Left hindlimb (tissue), 1 donor: Measurements from ENCODE around the gene KRT4.

Experiments
- DNase-seq: peaks from one replicate; pipeline ENCODE4 v3.0.0-alpha.2; 2018

Gene KRT4

DNA sequence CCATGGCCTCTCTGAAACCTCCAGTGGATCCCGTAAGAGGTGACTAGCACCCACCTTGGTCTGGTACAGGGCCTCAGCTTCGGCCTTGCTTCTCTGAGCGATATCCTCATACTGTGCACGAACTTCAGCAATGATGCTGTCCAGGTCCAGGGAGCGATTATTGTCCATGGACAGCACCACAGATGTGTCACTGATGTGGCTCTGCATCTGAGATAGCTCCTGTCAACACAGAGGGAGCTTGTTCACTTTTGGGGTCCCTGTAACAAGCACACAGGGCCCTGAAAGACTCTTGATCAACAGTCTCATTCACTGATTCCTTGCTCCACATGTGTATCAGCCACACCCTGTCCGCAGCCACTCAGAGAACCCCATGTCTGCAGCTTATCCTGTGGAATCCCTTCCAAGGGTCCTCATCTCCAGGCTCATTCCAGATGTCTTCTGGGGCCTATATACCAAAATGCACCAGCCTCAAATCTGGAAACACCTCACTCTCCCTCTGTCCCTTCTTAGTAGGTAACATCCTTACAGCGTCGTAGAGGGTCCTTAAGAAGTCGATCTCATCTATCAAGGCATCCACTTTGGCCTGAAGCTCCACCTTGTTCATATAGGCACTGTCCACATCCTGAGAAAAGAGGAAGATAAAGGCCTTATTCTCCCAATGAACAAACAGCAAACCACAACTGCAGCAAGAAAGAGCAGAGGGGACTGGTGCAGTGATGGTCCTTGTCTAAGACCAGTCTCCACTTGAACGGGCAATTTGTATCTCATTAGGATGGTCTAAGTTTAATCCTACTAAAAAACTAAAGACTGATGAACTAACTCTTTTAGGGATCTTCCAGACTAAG is 21.5 kb downstream of the KRT4 start:
- DNase-seq, result no peak

DNA sequence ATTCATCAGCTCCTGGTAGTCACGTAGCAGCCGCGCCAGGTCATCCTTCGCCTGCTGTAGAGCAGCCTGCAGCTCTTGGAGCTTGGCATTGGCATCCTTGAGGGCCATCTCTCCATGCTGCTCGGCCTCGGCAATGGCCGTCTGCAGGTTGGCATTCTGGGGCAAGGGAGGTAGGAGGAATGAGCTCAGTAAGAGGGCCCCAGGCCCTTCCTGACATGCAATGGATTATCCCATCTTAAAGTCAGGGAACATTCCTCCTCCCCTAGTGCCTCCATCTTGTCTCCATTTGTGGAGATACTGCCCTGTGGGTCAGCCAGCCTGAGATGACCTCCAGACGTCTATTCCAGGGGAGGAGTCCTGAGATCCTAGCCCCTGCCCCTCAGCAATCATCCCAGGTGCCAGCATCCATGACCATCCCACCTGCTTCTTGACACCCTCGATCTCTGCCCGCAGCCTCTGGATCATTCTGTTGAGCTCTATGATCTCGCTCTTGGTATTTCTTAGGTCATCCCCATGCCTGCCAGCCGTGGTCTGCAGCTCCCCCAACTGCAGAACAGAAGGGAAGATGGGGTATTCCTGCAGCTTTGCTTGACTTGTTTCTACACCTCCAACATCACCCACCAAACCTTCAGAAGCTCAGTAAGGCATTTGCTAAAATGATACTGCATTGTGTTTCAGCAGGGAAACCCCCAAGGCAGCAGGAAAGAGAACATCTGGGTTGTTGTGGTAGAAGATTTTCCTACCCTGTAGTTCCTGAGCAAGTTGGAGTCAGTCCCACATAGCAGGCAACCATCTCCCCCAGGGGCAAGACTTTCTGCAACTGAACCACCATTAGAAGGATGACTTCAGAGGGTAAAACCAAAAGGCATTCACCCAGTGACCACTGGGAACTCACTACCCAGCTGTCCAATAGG is 22.4 kb downstream of the KRT4 start:
- no peak for DNase-seq

DNA sequence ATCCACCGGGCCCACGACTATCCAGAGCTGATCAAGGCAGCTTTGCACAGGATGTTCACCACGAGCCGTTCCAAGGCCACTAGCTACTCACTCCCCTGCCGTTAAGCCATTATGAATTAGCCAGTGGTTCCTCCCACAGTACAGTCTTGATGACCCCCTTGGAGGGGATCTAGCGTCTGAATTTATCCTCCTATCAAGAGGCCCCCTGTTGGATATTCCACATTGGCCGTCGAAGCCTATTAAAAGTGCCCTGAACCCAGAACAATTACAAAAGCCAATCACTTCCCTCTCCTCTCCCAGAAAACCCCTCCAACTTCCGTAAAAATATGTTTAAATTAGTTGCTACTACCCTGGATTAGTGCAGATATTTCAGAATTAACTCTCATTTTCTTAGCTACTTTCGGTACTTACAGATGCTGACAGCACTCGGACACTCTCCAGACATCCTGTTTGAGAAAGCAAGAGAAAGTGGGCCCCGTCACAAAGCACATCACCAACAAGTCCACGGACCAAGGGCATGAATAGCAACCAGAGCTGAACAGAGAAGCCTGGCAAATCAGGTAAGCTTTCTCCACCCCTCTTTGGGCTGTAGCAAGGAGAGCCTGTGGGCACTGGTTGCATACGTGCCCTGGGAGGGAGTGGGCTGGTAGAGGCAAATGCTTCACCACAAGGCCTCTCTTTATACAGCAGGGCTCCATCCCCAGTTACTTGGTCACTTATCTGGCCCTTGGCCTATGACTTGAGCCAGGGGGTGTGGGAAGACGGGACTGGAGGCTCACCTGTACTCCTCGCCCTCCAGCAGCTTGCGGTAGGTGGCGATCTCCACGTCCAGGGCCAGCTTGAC is 23.3 kb downstream of the KRT4 start:
- DNase-seq, result no peak

DNA sequence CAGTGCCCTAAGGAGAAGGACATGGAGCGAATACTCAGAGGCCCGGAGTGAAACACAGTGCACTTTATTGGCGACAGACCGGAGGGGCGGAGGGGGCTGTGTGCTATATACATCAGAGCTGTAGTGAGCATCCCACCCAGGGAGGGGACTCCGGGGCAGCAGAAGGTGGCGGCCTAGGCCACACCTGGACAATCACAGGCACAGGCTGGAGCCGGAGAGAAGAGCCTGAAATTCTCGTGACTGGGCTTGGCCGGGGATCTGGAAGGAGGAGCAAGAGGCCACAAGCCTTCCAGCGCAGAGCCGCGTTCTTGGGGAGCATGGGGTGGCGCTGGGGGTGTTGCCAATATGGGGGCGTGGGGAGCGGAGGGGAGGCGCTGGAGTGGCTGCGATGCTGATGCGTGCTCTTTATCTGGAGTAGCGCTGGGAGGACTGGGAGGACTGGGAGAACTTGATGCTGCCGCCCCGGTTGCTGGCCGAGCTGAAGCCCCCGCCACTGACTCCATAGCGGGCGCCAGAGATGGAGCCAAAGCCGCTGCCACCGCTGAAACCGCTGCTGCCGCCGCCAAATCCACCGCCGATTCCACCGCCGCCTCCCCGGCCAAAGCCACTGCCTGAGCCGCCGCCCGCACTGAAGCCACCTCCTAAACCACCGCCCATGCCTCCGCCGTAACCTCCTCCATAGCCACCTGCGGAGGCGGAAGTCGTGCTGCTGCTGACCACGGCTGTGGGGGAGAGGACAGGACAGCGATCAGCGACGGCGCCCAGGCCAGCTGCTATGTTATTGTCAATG is 24.1 kb downstream of the KRT4 start:
- DNase-seq, result no peak

DNA sequence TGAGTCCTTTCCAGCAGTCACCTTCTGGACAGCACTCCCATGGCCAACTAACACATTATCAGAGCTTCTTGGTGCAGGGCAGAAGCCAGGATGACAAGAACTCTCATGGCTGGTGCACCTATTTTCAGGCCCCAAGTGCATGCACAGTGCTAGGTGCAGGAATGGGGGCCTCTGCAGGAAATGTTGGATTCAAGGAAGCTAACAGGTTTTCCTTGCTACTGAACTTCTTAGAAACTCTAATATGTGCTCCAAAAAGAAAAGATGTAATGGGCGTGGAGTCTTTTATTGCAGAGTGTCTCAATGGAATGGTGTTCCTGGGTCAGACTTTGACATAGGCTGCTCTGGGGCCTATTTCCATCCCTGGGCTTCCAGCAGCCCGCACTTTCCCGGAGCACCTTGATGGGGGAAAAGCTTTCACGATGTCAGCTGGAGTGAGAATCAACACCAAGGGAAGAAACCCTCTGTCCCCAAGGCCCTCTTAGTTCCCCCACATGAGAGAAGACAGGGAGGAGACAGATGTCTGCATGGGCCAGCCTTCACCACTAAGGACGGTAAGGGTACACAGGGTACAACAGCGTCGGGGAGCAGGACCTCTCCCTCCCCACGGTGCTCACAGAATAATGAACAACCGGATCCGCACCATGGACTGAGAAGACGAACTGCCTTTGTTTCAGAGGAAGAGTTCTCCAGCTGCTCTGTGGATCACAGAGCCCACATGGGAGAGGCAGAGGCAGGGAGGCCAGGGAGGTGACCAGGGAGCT is 24.9 kb downstream of the KRT4 start:
- DNase-seq, result no peak

DNA sequence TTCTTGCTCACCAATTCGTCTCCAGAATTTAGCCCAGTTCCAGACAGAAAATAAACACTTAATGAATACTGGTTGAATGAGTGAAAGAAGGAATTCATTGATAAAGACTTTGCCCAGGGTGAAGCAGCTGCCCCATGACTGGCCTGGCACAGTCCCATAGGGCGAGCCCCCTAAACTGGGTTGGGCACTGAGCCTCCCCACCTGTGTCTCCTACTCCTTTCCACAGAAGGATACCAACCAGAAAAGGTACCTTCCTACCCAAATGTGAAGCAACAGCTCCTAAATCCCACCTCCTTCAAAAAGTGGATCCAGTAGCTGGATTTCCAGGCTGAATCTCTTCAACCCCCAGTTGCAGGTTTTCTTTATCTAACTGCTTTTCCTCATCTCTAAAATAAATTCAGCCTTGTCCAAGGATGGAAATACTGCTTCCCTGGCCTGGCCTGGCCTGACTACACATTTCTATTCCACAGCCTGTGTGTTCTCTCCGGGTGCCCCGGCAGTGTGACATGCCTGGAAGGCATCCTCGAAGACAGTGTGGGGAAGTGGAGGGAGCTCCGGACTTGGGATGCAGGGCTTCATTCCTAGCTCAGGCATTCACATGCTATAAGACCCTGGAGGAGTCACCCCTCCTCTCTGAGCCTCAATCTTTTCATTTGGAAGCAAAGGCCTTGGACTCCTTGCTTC is 25.6 kb downstream of the KRT4 start:
- no peak for DNase-seq

DNA sequence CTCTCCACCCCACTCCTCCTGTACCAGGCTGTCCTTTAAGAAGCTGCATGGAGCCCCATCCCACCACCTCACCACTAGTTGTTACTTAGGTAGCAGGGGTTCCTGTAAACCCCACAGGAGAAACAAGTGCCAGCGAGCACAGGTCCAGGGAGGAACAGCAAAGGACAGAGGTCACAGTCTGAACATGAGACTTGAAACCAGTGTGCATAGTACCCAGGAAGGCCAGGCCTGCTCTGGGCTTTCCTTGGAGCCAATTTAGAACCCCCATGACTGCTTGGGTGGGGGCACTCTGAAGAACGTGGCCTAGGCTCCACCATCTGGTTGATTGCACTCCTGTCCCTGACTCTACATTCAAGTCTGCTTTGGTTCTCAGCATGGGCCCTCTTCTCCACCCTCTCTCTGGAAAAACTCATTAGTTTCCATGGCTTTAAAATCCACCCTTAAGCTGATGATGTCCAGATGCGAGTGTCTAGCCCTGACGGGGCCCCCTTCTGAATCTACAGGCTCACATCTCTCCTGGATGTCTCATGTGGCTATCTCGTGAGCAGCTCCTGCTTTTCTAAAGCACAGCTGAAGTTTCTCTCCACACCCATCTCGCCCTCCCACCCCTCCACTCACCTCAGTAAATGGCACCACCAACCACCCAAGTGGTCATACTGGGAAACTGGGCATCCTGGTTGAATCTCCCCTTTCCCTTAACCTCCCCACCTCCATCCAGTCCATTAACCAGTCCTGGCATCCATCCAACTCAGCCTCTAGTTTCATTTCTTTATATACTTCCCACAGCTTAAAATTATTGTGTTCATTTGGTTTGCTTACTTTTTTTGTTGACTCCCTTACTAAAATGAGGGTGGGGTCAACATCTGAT is 26.4 kb downstream of the KRT4 start:
- DNase-seq, result no peak

DNA sequence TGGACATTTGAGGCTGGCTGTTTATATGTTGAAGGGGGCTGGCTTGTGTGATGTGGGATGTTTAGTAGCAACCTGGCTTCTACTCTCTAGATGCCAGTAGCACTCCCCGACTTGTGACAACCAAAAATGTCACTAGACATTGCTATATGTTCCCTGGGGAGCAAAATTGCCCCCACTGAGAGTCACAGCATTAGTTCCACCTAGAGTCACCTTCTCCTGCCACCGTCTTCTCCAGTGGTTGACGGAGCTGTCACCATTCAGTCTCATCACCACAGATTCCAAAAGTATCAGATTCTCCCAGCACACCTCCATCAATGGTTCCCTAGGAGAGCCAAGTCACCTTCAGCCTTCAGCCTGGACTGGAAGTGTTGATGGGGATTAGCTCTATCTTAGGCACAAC is 29.0 kb downstream of the KRT4 start:
- no peak for DNase-seq

DNA sequence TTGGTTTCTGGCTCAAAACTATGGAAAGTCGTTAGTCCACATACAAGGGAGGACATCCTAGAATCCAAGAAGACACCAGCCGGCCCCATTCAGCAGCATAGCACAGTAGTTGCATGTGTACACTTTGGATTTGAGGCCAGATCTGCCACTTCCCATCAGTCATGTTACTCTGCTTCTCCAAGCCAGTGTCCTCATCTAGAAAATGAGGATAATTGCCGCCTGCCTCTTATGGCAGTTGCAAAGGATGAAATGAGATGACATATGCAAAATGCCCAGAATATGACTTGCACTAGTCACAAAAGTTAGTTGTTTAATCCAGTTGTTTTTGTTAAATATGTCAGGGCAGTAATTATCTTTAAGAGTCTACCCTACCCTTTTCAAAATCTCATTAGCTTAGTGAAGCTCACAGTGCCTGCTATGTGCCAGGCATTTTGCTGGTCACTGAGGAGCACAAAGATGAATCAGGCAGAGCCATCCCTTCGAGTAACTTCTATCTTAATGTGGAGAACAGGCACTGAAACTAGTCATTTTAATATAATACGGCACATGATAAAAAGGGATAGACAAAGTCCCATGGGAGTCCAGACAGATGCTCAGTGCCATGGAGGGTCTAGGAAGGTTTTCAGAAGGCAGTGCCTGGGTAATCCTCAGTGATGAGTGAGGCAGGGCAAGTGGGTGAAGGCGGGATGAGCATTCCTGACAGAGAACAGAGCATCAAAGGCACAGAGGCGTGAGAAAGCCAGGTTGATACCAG is 30.2 kb downstream of the KRT4 start:
- no peak for DNase-seq

DNA sequence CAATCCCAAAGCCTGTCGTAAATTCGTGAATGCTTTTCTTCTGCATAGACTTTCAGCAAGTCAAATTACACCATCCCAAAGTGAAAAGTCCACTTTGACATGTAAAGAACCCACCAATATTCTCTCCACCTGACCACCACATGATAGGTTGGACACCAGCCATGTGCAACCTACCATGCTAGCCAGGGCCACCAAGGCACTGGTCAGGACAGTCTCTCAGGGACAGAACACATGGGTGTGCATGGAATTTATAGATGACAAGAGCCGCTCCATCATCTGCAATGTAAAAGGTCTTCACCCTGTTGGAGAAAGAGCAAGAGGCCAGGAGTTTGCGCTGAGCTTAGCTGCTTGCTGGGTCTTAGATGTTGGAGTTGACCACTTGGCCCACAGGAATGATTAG is 31.4 kb downstream of the KRT4 start:
- no peak for DNase-seq

DNA sequence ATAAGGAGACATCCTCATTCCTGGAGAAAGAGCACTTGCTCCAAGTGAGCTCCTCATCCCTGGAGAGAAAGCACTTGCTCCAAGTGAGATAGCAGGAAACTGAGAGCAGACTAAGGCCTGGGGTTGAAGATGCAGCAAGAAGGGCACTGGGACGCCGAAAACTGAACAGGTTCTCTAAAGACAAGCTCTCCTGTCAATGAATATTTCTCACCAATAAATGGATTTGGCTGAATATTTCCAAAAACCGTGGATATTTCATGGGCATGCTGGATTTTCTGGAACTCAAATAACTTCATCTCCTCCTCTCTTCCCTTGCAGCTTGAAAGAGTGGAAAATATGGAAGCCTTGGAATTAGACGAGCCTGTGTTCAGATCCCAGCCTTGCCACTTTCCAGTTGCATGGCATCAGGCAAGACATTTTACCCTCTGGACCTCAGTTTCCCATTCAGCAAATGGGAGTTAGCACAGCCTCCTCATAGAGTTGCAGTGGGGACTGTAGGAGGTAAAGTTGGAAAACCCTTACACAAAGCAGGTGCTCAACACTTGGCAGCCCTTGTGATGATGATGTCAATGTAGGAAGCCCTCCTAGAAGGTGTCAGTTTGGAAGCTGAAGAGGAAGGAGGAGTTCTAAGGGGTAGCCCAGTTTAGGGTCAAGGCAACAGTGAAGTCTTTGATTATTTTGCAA is 32.4 kb downstream of the KRT4 start:
- no peak for DNase-seq

DNA sequence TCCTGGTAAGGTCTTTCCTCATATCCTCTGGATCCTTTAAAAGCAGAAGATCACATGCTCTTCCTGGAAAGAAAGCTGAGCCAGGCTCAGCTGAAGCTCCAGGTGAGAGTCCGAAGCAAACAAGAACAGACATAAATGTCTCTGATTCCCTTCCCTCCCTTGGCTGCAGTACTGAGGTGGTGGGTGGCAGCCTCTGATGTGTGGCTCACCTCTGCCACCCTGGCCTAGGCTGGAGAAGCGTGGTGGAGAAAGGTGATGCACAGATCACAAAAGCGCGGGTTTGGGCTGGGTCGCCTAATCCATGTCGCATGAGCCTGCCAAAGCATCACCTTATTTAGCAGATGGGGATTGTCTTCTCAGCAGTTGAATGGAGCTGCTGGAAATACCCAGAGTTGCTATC is 34.0 kb downstream of the KRT4 start:
- no peak for DNase-seq

DNA sequence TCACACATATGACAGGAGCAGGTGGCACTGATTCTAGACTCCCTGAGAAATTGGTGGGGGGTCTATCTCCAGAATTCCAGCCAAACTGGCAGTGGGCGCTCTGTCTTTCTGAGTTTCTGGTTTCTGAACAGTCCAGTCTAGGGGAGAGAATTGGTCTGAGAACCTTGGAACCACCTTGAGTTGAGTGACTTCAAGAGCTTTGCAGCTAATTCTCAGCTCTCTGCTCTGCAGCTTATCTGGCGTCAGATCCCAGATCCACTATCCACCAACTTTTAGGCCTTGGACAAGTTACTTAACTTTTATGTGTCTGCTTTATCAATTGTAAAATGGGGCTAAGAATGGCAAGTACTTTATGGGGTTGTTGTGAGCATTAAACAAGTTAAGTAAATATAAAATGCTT is 35.1 kb downstream of the KRT4 start:
- DNase-seq, result no peak

DNA sequence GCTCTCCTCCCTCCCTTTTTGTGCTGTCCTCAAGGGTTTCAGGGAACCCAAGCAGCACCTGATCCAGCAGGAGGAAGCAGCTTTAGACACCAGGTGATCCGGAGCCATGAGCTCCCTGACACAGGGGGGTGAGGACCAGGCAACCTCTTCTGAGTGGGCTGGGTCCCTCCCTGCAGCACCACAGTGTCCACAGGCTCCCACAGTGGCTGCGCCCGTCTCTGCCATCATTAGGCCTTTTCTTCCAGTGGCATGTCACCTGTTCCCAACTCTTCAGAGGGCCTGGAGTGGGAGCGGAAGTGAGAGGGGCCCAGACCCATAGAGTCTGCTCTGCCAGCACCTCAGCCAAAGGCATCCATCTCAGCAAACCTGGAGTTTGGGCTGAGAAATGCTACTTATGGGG is 36.4 kb downstream of the KRT4 start:
- no peak for DNase-seq

DNA sequence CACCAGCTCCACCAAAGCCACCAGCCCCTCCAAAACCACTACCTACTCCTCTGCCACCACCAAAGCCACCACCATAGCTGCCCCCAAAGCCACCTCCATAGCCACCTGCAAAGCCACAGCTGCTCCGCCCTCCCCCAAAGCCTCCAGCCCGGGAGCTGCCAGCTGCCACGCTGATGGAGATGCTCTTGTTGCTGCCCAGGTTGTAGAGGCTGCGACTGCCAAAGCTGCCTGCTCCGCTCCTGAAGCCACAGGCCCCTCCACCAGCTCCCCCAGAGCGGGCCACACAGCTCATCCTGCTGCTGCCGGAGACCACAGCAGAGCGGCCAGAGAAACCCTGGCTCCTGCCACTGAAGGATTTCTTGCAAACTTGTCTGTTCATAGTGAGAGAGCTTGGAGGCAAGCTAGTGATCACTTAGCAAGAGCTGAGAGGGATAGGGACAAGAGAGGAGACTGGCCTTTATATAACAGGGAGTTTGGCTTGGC is 37.0 kb downstream of the KRT4 start, which contains the start of gene KRT76:
Gene KRT76, minus strand, starts transcription at position 433 of the 483 bp plus-strand sequence. Its CDS starts 54 bp downstream, at position 379.
- DNase-seq, result no peak

DNA sequence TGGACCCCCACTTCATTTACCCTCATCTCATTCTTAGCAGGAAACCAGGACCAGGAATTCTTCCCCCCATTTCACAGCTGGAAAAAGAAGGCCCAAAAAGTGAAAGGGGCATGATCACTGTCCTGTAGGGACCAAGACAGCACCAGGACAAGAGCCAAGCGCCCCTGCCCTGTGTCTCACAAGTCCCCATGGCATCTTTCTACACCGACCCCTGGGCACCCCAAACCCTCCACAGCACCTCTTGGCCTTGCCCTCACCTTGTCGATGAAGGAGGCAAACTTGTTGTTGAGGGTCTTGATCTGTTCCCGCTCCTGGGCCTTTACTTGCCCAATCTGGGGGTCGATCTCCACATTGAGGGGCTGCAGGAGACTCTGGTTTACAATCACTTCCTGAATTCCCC is 37.5 kb downstream of the KRT4 start:
- no peak for DNase-seq

DNA sequence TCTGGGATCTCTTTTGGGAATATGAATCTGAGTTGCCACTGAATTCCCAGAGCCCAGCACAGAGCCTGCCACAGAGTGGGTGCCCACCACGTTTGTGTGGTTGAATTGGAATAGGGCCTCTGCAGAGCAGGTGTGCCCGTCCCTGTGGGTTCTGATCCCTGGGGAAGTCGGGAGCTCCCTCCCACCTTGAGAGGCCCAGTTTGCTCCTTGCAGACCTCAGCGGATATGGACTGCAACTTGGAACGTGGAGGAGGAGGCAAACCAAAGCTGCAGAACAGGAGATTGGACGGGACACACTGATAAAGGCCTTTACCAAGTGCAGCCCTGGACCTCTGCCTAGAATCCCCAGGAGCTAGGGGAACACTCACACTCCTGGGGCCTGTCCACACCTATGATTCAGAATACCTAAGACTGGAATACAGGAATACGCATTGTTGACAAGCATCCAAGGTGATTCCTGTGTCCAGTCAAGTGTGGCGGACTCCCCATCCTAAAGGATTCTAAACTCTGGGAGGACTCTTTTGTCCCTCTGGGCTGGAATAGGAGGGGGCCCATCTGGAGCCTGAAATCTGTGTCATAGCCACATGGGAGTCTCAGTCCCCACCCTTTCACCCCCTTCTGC is 39.2 kb downstream of the KRT4 start:
- no peak for DNase-seq

DNA sequence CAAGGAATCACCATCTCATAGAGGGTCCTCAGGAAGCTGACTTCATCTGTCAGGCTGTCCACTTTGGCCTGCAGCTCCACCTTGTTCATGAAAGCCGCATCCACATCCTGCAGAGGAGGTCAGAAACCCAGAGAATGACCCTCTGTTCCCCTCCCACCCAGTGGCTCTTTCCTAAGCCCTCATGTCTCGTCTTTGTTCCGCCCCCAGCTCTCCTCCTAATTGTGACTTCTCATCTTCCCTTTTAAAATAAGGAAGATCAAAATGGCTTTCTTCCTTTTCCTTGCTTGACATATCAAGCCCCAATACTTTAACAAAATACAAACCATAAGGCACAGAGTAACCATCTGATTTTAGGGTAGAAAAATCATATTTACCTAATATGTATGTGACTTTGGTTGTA is 41.1 kb downstream of the KRT4 start:
- DNase-seq, result no peak
